LNCaP clone FGC (cell line): ENCODE measurements around the gene PHF24.
"Not testable (repeated sequence)": the region's sequence is repeated elsewhere in the genome, so short reads cannot be mapped to it uniquely, and the experiment has no call there.

ENCODE experiments used
- DNase-seq: peaks from one replicate; pipeline ENCODE4 v3.0.0-alpha.2; 2011; ENCODE audit warnings: low read depth
- H3K4me3 ChIP-seq: 2 replicates; pipeline ENCODE4 v1.5.1; 2011; ENCODE audit warnings: mild to moderate bottlenecking, low read depth, low read length, control low read depth
- TF ChIP-seq, protein P1 (sequence below): IDR thresholded peaks from 2 replicates; pipeline ENCODE4 v1.5.1; 2012; ENCODE audit warnings: mild to moderate bottlenecking; ENCODE audit not compliant: control insufficient read depth, insufficient read depth; ENCODE audit errors: extremely low read depth

Gene PHF24

GRCh38 chr9:34999576-34999975 is 41.5 kb downstream of the PHF24 start:
- H3K4me3 ChIP-seq = no peak overlapping the region
- no peak for DNase-seq
- TF ChIP-seq, protein P1, sequence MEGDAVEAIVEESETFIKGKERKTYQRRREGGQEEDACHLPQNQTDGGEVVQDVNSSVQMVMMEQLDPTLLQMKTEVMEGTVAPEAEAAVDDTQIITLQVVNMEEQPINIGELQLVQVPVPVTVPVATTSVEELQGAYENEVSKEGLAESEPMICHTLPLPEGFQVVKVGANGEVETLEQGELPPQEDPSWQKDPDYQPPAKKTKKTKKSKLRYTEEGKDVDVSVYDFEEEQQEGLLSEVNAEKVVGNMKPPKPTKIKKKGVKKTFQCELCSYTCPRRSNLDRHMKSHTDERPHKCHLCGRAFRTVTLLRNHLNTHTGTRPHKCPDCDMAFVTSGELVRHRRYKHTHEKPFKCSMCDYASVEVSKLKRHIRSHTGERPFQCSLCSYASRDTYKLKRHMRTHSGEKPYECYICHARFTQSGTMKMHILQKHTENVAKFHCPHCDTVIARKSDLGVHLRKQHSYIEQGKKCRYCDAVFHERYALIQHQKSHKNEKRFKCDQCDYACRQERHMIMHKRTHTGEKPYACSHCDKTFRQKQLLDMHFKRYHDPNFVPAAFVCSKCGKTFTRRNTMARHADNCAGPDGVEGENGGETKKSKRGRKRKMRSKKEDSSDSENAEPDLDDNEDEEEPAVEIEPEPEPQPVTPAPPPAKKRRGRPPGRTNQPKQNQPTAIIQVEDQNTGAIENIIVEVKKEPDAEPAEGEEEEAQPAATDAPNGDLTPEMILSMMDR = no peak

DNA sequence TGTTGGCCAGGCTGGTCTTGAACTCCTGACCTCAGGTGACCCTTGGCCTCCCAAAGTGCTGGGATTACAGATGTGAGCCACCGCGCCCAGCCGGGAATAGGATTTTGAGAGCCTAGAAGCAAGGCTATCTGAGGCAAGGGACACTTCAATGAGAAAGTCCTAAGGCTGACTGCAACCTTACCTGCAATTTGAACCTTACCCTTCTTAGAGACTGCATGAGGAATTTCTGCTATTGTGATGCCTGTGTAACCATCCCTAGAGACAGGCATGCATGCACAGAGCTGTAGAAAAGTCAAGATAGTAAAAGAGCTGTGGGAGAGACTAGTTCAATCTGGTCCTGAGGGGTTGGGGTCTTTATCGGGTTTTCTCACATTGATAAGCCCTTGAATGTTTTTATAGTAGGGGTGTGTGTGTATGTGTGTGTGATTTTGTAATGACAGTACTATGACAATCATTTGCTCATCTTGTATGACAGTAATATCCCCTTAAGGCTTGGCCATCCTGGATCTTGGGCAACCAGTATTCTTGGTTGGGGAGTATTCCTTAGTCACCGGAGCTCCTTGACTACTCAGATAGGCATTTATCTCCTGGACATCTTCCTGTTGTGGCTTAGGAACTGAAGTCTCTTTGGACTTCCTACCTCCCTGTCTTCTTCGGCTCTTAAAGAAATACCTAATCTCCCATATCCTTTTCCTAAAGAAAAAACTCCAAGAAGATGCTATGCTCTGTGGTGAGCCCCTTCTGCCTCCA is 42.6 kb downstream of the PHF24 start:
- TF ChIP-seq, protein P1 = no peak

DNA sequence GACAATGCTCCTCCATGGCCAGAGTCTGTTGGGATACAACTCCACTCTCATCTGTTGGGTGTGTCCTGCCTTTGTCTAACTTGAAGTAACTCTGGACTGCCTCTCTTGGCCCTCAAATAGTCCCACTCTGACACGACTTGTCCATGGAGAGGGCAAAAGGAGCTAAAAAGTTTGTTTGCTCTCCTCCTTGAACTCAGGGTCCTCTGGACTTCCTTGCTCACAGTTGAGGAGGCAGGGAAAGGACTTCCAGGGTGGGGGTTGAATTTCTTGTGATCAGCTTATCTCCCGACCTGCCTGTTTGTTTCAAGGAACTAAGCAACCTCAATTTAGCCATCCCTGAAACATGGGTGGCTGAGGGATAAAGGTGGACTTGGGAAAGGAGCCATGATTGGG is 43.2 kb downstream of the PHF24 start:
- TF ChIP-seq, protein P1 = no peak
- DNase-seq = no peak
- H3K4me3 ChIP-seq = no peak overlapping the region

More for the DNA sequence above, 42.6 kb downstream of the PHF24 start:
- DNase-seq = no peak
- no peak overlapping the region for H3K4me3 ChIP-seq

DNA sequence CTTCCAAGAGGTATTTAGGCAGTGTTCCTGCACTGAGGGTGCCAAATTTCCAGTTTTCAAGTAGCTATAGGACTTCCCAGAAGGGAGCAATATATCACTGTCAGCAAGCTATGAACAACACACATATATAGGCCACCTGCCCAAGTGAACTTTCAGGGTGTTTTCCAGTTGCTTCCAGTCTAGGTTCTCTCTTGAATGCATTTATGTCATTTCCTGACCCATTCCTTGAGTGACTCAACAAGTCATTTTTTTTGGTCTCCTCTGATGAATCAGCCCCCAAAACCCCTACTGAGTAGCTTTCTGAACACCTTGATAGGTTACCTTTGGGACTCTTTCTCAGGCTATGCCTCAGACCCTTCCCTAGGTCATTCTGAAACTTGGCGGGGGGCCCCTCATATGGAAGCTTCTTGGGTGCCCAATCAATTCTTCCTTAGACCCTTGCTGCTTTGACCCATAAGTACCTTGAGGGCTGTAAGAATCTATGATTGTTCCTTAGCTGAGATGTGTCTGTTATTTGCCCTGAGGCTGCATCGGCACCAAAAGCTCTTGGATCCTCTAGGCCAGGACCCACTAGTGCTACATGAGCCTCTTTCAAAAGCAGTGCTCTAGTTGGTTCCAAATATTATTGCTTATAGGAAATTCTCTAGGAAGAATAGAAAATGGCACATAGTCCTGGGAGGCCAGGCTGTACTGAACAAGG is 43.9 kb downstream of the PHF24 start:
- no peak overlapping the region for H3K4me3 ChIP-seq
- TF ChIP-seq, protein P1 = no peak
- no peak for DNase-seq

GRCh38 chr9:35002623-35003022 is 44.5 kb downstream of the PHF24 start:
- H3K4me3 ChIP-seq = no peak overlapping the region
- DNase-seq = no peak
- TF ChIP-seq, protein P1 = no peak

- not testable (repeated sequence) for DNase-seq, H3K4me3 ChIP-seq
Observed at GRCh38 chr9:35004299-35004698, 46.2 kb downstream of the PHF24 start.

DNA sequence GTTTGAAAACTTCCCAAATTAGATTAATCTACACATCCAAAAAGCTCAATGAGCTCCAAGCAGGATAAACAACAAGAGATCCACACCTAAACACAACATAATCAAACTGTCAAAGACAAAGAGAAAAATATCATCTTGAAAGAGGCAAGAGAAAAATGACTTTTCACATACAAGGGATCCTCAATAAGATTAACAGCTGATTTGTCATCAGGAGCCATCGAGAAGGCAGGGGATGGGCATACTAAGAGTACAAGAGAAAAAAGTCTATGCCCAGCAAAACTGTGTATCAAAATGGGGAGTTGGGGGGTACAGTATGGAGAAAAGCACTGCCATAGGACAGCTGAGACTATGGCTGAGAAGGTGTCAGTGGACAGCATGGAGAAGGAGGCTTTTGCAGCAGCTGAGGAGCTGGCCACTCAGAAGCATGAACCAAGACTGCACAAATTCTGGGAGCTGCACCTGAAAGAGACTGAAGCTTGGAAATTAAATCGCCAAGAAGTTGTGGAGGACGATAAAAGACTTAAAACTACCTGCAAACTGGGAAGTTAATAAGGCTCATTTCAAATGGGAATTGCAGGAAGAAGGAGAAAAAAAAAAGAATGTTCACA is 52.4 kb downstream of the PHF24 start:
- TF ChIP-seq, protein P1 = no peak
- H3K4me3 ChIP-seq = no peak overlapping the region
- no peak for DNase-seq
